Colonic mucosa (tissue), 4 donors: ENCODE data around the gene BATF. TPM values are rescaled to one million over a fixed set of nuclear protein-coding genes. Genes with fewer than 3 reads are reported as not detected.
"Not testable (repeated sequence)": the region's sequence is repeated elsewhere in the genome, so short reads cannot be mapped to it uniquely, and the experiment has no call there.

ENCODE experiments used
- DNase-seq: peaks from one replicate; pipeline ENCODE4 v3.0.0-alpha.2; 2020
- H3K27ac ChIP-seq: fragments of 200-600 bp; one replicate; pipeline ENCODE4 v1.8.0; 2021
- H3K27me3 ChIP-seq: fragments of 200-600 bp; one replicate; pipeline ENCODE4 v1.8.0; 2021
- H3K36me3 ChIP-seq: fragments of 200-600 bp; one replicate; pipeline ENCODE4 v1.8.0; 2021
- H3K4me1 ChIP-seq: fragments of 200-600 bp; one replicate; pipeline ENCODE4 v1.8.0; 2021; ENCODE audit warnings: mild to moderate bottlenecking
- H3K4me3 ChIP-seq: fragments of 200-600 bp; one replicate; pipeline ENCODE4 v1.8.0; 2021
- H3K9ac ChIP-seq, 2 donors: one replicate each; pipeline ENCODE4 v1.7.0; 2013; ENCODE audit warnings: control low read depth in 2 of 2, low read depth in 2 of 2, low read length in 2 of 2
- H3K9me3 ChIP-seq: fragments of 200-600 bp; one replicate; pipeline ENCODE4 v1.8.0; 2021
- intact Hi-C: fragments of 100-400 bp; cut with DNase I; formaldehyde crosslinking; loops from one replicate; pipeline ENCODE4 v1.14.1; 2022
- total RNA-seq, 2 donors: library from RNA; stranded (reverse); fragmentation: NEBNext Ultra II Directional in 1 of 2; extraction: Animal tissue kit (Norgen Biotek cat#: 25700) in 1 of 2; gene quantifications; one replicate each; pipeline ENCODE4 v1.2.1, GENCODE V29; 2021
- TF ChIP-seq, protein P1 (sequence below): fragments of 200-600 bp; IDR thresholded peaks from one replicate; pipeline ENCODE4 v1.8.0; 2022; ENCODE audit warnings: antibody characterized with exemption, mild to moderate bottlenecking
- donor health status: healthy.
- donor health status: DM: no; HTN: no; CAD: no.
- donor health status: DM: no; HTN: no; CAD: no.

Gene BATF, protein sequence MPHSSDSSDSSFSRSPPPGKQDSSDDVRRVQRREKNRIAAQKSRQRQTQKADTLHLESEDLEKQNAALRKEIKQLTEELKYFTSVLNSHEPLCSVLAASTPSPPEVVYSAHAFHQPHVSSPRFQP
- 1 to 10 TPM in 1 of 2 donors, under 1 TPM in 1; 0.77 to 1.3 TPM for total RNA-seq

DNA sequence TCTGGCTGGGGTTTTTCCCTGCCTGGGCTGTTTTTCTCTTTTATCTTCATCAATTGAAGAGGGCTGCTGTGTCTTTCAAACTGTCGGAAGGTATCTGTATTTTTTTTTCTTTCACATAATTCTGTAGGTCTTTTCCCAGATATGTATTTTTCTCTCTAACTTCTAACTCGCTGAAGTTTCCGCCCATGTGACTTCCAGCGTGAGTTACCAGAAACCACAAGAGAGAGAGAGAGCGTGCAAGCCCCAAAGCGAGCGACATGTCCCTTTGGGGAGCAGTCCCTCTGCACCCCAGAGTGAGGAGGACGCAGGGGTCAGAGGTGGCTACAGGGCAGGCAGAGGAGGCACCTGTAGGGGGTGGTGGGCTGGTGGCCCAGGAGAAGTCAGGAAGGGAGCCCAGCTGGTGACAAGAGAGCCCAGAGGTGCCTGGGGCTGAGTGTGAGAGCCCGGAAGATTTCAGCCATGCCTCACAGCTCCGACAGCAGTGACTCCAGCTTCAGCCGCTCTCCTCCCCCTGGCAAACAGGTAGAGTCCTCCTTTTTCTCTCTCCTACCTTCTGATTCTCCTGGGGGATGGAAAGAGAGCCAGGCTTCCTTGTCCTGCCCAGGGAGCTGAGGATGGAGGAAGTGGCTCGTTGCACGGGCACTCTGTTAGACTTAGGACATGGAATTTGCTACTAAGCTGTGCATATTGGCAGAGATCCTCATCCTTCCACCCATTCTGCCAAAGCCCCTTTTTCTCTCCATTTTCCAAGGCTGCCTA is at the start of gene BATF:
TSS of gene BATF (plus strand) at position 246 of the 759 bp plus-strand sequence. CDS start at position 460, 214 bp downstream.
- DNase-seq, result peak; percentile 56
- TF ChIP-seq, protein P1, sequence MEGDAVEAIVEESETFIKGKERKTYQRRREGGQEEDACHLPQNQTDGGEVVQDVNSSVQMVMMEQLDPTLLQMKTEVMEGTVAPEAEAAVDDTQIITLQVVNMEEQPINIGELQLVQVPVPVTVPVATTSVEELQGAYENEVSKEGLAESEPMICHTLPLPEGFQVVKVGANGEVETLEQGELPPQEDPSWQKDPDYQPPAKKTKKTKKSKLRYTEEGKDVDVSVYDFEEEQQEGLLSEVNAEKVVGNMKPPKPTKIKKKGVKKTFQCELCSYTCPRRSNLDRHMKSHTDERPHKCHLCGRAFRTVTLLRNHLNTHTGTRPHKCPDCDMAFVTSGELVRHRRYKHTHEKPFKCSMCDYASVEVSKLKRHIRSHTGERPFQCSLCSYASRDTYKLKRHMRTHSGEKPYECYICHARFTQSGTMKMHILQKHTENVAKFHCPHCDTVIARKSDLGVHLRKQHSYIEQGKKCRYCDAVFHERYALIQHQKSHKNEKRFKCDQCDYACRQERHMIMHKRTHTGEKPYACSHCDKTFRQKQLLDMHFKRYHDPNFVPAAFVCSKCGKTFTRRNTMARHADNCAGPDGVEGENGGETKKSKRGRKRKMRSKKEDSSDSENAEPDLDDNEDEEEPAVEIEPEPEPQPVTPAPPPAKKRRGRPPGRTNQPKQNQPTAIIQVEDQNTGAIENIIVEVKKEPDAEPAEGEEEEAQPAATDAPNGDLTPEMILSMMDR, result no peak
- Histone ChIP-seq H3K4me1 (no peaks in the 10 kb centered on the region), H3K27me3 (no peaks in the 10 kb centered on the region), H3K4me3 (peak within 1 kb of the TSS; percentile 30), H3K9ac (peak within 1 kb of the TSS; percentile 22 to 44), H3K36me3 (no peaks in the 10 kb centered on the region), H3K9me3 (no peaks in the 10 kb centered on the region), H3K27ac (peak within 1 kb of the TSS; percentile 21)
- intact Hi-C loops, result no loop called here

DNA sequence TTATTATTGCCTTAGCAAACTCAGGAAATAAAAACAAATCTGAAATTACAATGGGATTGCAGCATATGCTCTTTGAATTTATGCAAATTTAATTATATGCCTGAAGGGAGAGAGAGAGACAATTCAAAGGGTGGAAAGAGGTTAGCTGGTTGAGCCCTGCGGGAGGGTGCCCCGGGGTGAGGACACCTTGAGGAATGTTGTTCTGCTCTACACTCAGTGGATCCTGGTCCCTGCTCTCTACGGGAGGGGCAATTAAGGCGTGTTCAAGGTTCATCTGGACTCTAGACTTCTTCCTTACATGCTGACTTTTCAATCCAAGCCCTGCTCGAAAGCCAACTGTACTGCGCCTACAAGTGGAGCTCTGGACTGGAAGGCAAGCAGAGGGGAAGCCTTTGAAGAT is 48.1 kb upstream of the BATF start:
- H3K9me3 ChIP-seq, H3K36me3 ChIP-seq, H3K9ac ChIP-seq, H3K27me3 ChIP-seq, H3K4me3 ChIP-seq: not testable (repeated sequence)
- peak; percentile 79 for DNase-seq
- Histone ChIP-seq H3K27ac (peak overlapping the region; percentile 1), H3K4me1 (peaks cover 13% of the 10 kb centered on the region)
- intact Hi-C loops, result loop anchor here (10.0 kb wide), 1 partner anchor 49 kb away; the partner anchor contains the start of gene JDP2

DNA sequence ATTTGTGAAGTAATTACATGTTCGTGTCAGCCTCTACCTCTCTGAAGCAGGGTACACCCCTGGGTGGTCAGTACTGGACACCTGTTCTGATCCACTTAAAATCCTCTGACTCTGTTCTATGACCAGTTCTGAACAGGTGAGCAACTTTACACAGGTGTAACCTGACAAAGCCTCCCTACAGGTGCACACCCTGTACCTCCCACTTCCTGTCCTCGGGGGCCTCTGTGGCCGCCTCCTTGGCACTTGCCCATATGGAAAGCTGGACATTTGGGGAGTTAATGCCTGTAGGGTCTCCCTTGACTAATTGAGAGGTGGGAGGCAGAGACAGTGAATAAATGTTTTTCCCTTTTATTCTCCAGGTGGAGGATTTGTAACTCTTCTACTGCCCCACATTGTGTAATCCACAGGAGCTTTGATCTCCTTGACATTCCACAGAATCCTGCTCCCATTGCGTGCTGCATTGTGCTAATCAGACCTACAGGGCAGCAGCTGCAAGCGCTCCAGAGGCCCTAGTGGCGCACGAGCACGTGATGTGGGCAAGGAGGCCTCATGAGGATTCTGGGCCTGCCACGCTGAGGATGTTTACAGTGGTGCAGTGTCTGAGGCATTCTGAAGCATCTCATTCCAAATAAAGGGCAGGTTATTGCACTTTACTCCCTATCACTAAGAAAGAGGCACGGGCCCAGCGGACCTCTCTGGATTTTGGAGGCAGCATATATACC is 45.8 kb upstream of the BATF start:
- no peaks in the 10 kb centered on the region for H3K9me3 ChIP-seq
- peaks cover 5% of the 10 kb centered on the region for H3K36me3 ChIP-seq
- no peak overlapping the region for H3K9ac ChIP-seq
- DNase-seq, result no peak
- no peaks in the 10 kb centered on the region for H3K4me1 ChIP-seq
- intact Hi-C loops, result loop anchor here (10.0 kb wide), 1 partner anchor 52 kb away; the partner anchor contains the start of gene JDP2
- no peaks in the 10 kb centered on the region for H3K27me3 ChIP-seq
- H3K4me3 ChIP-seq, result no peak overlapping the region
- TF ChIP-seq, protein P1, result no peak
- peak overlapping the region; percentile 6 for H3K27ac ChIP-seq

DNA sequence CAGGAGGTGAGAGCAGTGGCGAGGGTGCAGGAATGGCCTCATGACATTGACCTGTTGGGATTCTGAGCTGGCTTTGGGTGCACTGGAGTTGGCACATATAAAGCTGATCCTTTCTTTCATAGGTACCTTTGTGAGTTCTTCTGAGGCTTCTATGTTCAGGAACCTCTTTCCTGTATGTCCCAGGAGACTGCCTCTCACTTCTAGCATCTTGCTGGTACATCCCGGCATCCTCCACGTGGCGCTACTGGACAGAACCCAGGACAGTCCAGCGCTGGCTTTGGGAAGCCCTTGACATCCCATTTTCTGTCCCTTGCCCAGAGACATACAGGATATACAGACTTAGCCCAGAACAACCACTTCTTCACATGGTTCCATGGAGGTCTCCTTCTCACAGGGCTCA is 44.4 kb upstream of the BATF start:
- Histone ChIP-seq H3K36me3 (no peaks in the 10 kb centered on the region), H3K9me3 (no peaks in the 10 kb centered on the region), H3K27me3 (no peaks in the 10 kb centered on the region), H3K27ac (no peak overlapping the region), H3K4me3 (no peak overlapping the region), H3K9ac (no peak overlapping the region), H3K4me1 (no peaks in the 10 kb centered on the region)
- no peak for DNase-seq
- TF ChIP-seq, protein P1, result no peak
- intact Hi-C loops, result loop anchor here (10.0 kb wide), 1 partner anchor 53 kb away; the partner anchor contains the start of gene JDP2

DNA sequence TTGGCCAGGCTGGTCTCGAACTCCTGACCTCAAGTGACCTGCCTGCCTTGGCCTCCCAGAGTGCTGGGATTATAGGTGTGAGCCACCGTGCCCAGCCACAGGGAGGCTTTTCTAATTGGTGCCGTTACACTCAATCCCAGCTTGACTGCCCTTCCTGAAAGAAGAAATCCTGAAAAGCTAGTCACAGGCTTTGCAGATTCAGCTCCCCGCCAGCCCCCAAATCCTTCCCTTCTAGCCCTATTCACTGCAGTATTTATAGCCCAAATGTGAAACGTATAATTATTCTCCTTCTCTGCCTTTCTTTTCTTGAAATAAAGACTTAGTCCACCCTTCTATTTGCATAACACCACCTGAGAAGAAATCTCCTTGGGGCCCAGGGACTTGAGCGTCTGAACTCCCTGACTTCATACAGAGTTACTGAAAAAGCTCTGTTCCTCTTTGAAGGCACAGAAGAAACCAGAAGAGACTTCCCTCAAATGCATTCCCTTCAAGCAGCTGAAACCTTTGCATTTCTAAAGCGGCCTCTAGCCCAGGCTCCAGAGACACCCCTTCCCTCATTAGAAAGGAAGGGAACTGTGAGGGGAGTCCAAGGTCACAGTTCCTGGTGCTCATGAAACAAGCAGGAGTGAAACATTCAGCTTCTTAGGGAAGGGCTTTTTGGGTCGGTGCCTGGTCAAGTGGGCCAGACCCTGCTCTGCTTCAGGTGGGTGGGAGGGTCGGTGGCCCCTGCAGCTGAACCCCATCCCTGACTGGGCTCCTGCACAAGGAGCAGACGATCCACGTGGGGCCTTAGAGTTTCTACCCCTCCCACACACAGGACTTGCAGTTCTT is 42.3 kb upstream of the BATF start:
- Histone ChIP-seq H3K36me3 (no peaks in the 10 kb centered on the region), H3K9ac (no peak overlapping the region), H3K4me3 (no peak overlapping the region), H3K9me3 (no peaks in the 10 kb centered on the region), H3K27me3 (no peaks in the 10 kb centered on the region), H3K27ac (no peak overlapping the region), H3K4me1 (no peaks in the 10 kb centered on the region)
- TF ChIP-seq, protein P1, result no peak
- DNase-seq, result no peak
- intact Hi-C loops, result loop anchor here (10.0 kb wide), 1 partner anchor 55 kb away; the partner anchor contains the start of gene JDP2
